BE2C (cell line): ENCODE measurements around the gene NRXN3.

Experiments
- DNase-seq: peaks from one replicate; pipeline ENCODE4 v3.0.0-alpha.2; 2020
- H3K27me3 ChIP-seq: fragments of 250-450 bp; sonication (Bioruptor Pico); 2 replicates; pipeline ENCODE4 v1.5.1; 2020; ENCODE audit warnings: mild to moderate bottlenecking
- H3K36me3 ChIP-seq: fragments of 250-450 bp; sonication (Bioruptor Pico); 2 replicates; pipeline ENCODE4 v1.5.1; 2020; ENCODE audit warnings: mild to moderate bottlenecking
- H3K4me1 ChIP-seq: fragments of 250-450 bp; sonication (Bioruptor Pico); 2 replicates; pipeline ENCODE4 v1.5.1; 2020
- H3K4me3 ChIP-seq: 2 replicates; pipeline ENCODE4 v1.5.1; 2011; ENCODE audit warnings: low read depth, low read length
- H3K9me3 ChIP-seq: fragments of 250-450 bp; sonication (Bioruptor Pico); 2 replicates; pipeline ENCODE4 v1.5.1; 2020
- CTCF ChIP-seq: IDR thresholded peaks from 2 replicates; pipeline ENCODE4 v1.5.1; 2012; ENCODE audit warnings: mild to moderate bottlenecking, low read depth, low read length

The NRXN3 gene

GRCh38 chr14:78700236-78700635 lies 530.1 kb downstream of the NRXN3 start:
- no peak for TF ChIP-seq CTCF
- Histone ChIP-seq H3K36me3 (no peaks in the 10 kb centered on the region), H3K4me1 (no peaks in the 10 kb centered on the region), H3K9me3 (no peaks in the 10 kb centered on the region), H3K4me3 (no peak overlapping the region), H3K27me3 (no peaks in the 10 kb centered on the region)
- no peak for DNase-seq

- no peak for TF ChIP-seq CTCF
- Histone ChIP-seq H3K4me1 (no peaks in the 10 kb centered on the region), H3K4me3 (no peak overlapping the region), H3K27me3 (no peaks in the 10 kb centered on the region), H3K36me3 (no peaks in the 10 kb centered on the region), H3K9me3 (no peaks in the 10 kb centered on the region)
- DNase-seq: no peak
Measured at GRCh38 chr14:78701246-78701645, 531.1 kb downstream of the NRXN3 start.

GRCh38 chr14:78704965-78705364 lies 534.8 kb downstream of the NRXN3 start:
- Histone ChIP-seq H3K9me3 (no peaks in the 10 kb centered on the region), H3K4me3 (no peak overlapping the region), H3K4me1 (no peaks in the 10 kb centered on the region), H3K27me3 (no peaks in the 10 kb centered on the region), H3K36me3 (no peaks in the 10 kb centered on the region)
- no peak for DNase-seq
- TF ChIP-seq CTCF: no peak

GRCh38 chr14:78705989-78706388 lies 535.8 kb downstream of the NRXN3 start:
- no peak overlapping the region for H3K4me3 ChIP-seq
- H3K27me3 ChIP-seq: no peaks in the 10 kb centered on the region
- no peak for DNase-seq
- no peaks in the 10 kb centered on the region for H3K36me3 ChIP-seq
- H3K9me3 ChIP-seq: no peaks in the 10 kb centered on the region
- no peaks in the 10 kb centered on the region for H3K4me1 ChIP-seq
- no peak for TF ChIP-seq CTCF

- Histone ChIP-seq H3K27me3 (no peaks in the 10 kb centered on the region), H3K4me3 (no peak overlapping the region), H3K4me1 (no peaks in the 10 kb centered on the region), H3K36me3 (no peaks in the 10 kb centered on the region), H3K9me3 (no peaks in the 10 kb centered on the region)
- no peak for TF ChIP-seq CTCF
- no peak for DNase-seq
Measured at GRCh38 chr14:78709795-78710557, 539.8 kb downstream of the NRXN3 start.

GRCh38 chr14:78710963-78711362 lies 540.8 kb downstream of the NRXN3 start:
- DNase-seq: no peak
- H3K27me3 ChIP-seq: no peaks in the 10 kb centered on the region
- no peak overlapping the region for H3K4me3 ChIP-seq
- H3K4me1 ChIP-seq: no peaks in the 10 kb centered on the region
- no peak for TF ChIP-seq CTCF
- no peaks in the 10 kb centered on the region for H3K9me3 ChIP-seq
- H3K36me3 ChIP-seq: no peaks in the 10 kb centered on the region
